GM10248 (cell line): ENCODE results near the gene FEZ2.

Experiments
- CTCF ChIA-PET: fragments of 300-600 bp; sonication (Branson Sonifier 250); formaldehyde crosslinking; extraction: SDS; loops from one replicate; lab custom pipeline; 2021; ENCODE audit warnings: antibody characterized with exemption; lab: Yijun Ruan, JAX
- POLR2A ChIA-PET: fragments of 350-650 bp; sonication (Branson Sonifier 250); formaldehyde crosslinking; extraction: SDS; loops from one replicate; lab custom pipeline; 2020; ENCODE audit warnings: antibody characterized with exemption; lab: Yijun Ruan, JAX
- DNase-seq: peaks from one replicate; pipeline ENCODE4 v3.0.0; 2012; ENCODE audit errors: extremely low spot score
- TF ChIP-seq, protein P1 (sequence below): IDR thresholded peaks from 2 replicates; pipeline ENCODE4 v1.5.1; 2012; ENCODE audit warnings: mild to moderate bottlenecking, low read depth; ENCODE audit errors: extremely low read depth, missing control alignments, control extremely low read depth

The FEZ2 gene

GRCh38 chr2:36512705-36513104 lies 85.3 kb downstream of the FEZ2 start:
- ChIA-PET CTCF (interaction anchor here (0.8 to 2.8 kb wide), 8 partner anchors 9 to 162 kb away, joined by 3 to 11 read pairs (median 3); no protein-coding TSS in a partner anchor), POLR2A (no interaction called here)
- TF ChIP-seq, protein P1, sequence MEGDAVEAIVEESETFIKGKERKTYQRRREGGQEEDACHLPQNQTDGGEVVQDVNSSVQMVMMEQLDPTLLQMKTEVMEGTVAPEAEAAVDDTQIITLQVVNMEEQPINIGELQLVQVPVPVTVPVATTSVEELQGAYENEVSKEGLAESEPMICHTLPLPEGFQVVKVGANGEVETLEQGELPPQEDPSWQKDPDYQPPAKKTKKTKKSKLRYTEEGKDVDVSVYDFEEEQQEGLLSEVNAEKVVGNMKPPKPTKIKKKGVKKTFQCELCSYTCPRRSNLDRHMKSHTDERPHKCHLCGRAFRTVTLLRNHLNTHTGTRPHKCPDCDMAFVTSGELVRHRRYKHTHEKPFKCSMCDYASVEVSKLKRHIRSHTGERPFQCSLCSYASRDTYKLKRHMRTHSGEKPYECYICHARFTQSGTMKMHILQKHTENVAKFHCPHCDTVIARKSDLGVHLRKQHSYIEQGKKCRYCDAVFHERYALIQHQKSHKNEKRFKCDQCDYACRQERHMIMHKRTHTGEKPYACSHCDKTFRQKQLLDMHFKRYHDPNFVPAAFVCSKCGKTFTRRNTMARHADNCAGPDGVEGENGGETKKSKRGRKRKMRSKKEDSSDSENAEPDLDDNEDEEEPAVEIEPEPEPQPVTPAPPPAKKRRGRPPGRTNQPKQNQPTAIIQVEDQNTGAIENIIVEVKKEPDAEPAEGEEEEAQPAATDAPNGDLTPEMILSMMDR: no peak
- DNase-seq: no peak

GRCh38 chr2:36511858-36512603 lies 85.9 kb downstream of the FEZ2 start:
- TF ChIP-seq, protein P1: no peak
- peak; percentile 34 for DNase-seq
- POLR2A ChIA-PET: no interaction called here
- CTCF ChIA-PET: interaction anchor here (0.8 to 2.8 kb wide), 7 partner anchors 9 to 159 kb away, joined by 3 to 11 read pairs (median 3); no protein-coding TSS in a partner anchor

GRCh38 chr2:36509075-36509474 lies 88.9 kb downstream of the FEZ2 start:
- ChIA-PET CTCF (interaction anchor here (1.2 kb wide), 1 partner anchor 15 kb away, joined by 3 read pairs; no protein-coding TSS in a partner anchor), POLR2A (no interaction called here)
- TF ChIP-seq, protein P1: no peak
- no peak for DNase-seq

- POLR2A ChIA-PET: no interaction called here
- TF ChIP-seq, protein P1: peak; percentile 85
- DNase-seq: peak; percentile 58
- CTCF ChIA-PET: interaction anchor here (0.6 to 2.0 kb wide), 21 partner anchors 9 to 600 kb away, joined by 3 to 14 read pairs (median 4); no protein-coding TSS in a partner anchor
Measured at GRCh38 chr2:36507408-36507812, 90.6 kb downstream of the FEZ2 start.
